ENCODE measurements around the gene UBE2F.

UBE2F gene

DNA sequence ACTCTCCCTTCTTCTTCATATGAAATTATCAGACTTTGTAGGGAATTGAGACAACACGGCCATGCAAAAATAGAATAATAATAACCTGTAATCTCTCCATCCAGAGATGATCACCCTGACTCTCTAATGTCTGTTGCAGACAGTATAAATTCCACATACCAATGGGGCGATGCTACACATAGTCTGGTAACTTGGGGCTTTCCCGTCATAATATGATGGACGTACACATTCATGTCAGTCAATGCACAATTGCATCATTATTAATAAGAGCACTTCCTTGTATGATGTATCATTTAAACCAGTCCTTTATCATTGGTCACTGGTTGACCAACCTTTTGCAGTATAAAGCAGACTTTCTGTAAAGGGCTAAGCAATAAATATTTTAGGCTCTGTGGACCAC, 54.5 kb downstream of the UBE2F start:
- Histone ChIP-seq H3K4me3 (ENCODE audit: low read depth in 1 of 2, low read length in 1 of 2) (no peak overlapping the region), H3K27me3 (no peaks in the 10 kb centered on the region), H3K27ac (no peak overlapping the region), H3K4me1 (ENCODE audit: control insufficient read depth in 1 of 2, insufficient read depth in 1 of 2, low read depth in 1 of 2, low read length in 1 of 2) (no peaks in the 10 kb centered on the region), H3K36me3 (peaks cover 69% of the 10 kb centered on the region), H3K9me3 (no peaks in the 10 kb centered on the region)
- TF ChIP-seq, protein P1, sequence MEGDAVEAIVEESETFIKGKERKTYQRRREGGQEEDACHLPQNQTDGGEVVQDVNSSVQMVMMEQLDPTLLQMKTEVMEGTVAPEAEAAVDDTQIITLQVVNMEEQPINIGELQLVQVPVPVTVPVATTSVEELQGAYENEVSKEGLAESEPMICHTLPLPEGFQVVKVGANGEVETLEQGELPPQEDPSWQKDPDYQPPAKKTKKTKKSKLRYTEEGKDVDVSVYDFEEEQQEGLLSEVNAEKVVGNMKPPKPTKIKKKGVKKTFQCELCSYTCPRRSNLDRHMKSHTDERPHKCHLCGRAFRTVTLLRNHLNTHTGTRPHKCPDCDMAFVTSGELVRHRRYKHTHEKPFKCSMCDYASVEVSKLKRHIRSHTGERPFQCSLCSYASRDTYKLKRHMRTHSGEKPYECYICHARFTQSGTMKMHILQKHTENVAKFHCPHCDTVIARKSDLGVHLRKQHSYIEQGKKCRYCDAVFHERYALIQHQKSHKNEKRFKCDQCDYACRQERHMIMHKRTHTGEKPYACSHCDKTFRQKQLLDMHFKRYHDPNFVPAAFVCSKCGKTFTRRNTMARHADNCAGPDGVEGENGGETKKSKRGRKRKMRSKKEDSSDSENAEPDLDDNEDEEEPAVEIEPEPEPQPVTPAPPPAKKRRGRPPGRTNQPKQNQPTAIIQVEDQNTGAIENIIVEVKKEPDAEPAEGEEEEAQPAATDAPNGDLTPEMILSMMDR (IDR thresholded peaks at IDR 0.05), result no peak

DNA sequence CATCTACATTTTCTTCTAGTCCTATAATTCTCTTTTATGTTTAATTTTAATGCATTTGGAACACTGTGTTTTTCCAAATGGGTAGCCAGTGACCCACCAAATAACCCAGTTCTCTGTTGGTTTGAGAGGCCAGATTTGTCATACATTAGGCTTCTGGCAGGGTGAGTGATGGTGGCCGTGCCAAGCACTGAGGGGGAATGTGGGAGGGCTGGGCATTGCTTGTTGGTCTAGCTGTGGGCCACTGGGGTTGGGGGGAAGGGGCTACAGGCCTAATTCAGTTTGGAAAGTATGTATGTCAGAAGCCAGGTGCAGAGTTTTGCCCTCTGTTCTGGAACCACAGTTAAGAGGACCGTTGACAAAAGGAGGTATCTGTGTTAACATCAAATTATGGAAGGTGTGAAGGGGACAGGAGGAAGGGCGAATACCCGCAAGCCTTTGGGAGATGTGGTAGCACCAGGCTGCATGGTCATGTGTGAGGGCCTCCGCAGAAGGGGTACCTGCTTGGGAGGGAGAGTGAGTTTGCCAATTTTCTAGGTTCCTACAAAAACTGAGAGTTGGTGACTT, 55.9 kb downstream of the UBE2F start:
- no peaks in the 10 kb centered on the region for H3K9me3 ChIP-seq
- TF ChIP-seq, protein P1 (IDR thresholded peaks at IDR 0.05), result no peak
- H3K27me3 ChIP-seq, result no peaks in the 10 kb centered on the region
- H3K36me3 ChIP-seq, result peaks cover 57% of the 10 kb centered on the region
- H3K4me3 ChIP-seq (ENCODE audit: low read depth in 1 of 2, low read length in 1 of 2), result no peak overlapping the region
- peaks cover 8 to 9% of the 10 kb centered on the region in 2 experiments for H3K4me1 ChIP-seq (ENCODE audit: control insufficient read depth in 1 of 2, insufficient read depth in 1 of 2, low read depth in 1 of 2, low read length in 1 of 2)
- no peak overlapping the region for H3K27ac ChIP-seq

DNA sequence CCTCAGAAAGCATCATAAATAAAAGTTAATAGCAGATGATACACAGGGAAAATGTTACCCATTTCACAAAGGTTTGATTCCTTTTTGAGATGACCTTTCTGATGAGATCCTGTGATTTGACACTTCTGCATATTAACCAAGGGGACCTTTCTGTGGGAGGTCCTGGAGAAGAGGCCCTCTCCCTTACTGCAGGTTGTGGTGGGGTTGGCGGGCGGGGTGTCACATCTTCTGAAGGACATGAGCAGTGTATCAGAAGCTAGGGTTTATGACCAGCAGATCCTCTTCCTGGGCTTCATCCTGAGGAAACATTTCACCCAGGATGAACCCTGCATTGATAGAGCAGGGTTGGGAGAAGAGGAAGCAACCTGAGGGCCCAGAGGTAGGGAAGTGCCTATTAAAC, 56.8 kb downstream of the UBE2F start:
- Histone ChIP-seq H3K27ac (no peak overlapping the region), H3K4me3 (ENCODE audit: low read depth in 1 of 2, low read length in 1 of 2) (no peak overlapping the region), H3K4me1 (ENCODE audit: control insufficient read depth in 1 of 2, insufficient read depth in 1 of 2, low read depth in 1 of 2, low read length in 1 of 2) (peaks cover 13 to 15% of the 10 kb centered on the region in 2 experiments), H3K36me3 (peaks cover 48% of the 10 kb centered on the region), H3K9me3 (no peaks in the 10 kb centered on the region), H3K27me3 (no peaks in the 10 kb centered on the region)
- TF ChIP-seq, protein P1 (IDR thresholded peaks at IDR 0.05), result no peak

DNA sequence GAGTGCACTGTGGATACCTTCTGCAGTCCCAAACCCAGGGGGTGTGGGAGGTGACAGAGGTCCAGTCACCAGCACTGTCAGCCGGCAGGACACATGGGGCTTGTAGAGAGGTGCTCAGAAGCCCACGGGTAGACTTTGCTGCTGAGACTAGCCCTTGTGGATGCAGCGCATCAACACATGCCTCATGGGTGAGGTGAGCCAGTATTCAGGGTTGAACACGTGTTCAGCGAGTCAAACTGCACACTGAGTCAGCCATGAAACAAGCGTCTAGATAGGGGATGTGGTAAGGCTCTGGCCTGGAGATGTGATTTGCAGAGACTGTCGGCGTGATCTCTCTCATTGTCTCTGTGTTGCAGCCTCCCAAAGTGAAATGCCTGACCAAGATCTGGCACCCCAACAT, 58.2 kb downstream of the UBE2F start:
- Histone ChIP-seq H3K27ac (no peak overlapping the region), H3K36me3 (peaks cover 40% of the 10 kb centered on the region)
- TF ChIP-seq, protein P1 (IDR thresholded peaks at IDR 0.05), result no peak

DNA sequence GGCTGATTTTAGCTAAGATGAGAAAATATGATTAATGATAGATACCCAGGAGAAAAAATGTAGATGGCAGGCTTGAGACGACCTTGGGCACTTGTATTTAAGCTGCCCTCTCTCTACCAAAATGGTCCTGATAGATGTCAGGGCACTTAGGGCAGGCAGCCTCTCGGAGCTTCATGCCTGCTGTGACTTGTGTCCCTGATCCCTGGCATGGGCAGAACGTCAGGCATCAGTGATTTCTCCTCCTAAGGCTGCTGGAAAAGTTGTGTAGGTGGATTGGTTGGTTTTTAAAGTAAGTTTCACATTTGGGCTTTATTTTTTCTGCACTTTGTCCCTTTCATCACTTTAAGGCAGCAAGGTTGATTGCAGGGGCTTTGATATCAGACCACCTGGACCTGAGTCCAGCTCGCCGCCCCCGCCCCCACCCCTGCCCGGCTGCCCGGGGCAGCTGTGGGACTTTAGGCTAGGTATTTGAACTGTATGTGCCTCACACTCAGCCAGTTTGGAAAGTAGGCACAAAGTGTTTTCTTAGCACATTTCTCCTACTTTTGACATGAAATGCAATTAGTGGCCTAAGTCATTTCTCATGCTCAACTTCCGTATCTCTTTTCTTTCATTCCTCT, 59.0 kb downstream of the UBE2F start:
- H3K4me3 ChIP-seq (ENCODE audit: low read depth in 1 of 2, low read length in 1 of 2), result no peak overlapping the region
- peaks cover 40% of the 10 kb centered on the region for H3K36me3 ChIP-seq
- TF ChIP-seq, protein P1 (IDR thresholded peaks at IDR 0.05), result no peak
- no peak overlapping the region for H3K27ac ChIP-seq
- peaks cover 13 to 15% of the 10 kb centered on the region in 2 experiments for H3K4me1 ChIP-seq (ENCODE audit: control insufficient read depth in 1 of 2, insufficient read depth in 1 of 2, low read depth in 1 of 2, low read length in 1 of 2)
- no peaks in the 10 kb centered on the region for H3K9me3 ChIP-seq
- no peaks in the 10 kb centered on the region for H3K27me3 ChIP-seq

More for the DNA sequence above, 58.2 kb downstream of the UBE2F start:
- Histone ChIP-seq H3K4me3 (ENCODE audit: low read depth in 1 of 2, low read length in 1 of 2) (no peak overlapping the region), H3K4me1 (ENCODE audit: control insufficient read depth in 1 of 2, insufficient read depth in 1 of 2, low read depth in 1 of 2, low read length in 1 of 2) (peaks cover 13 to 15% of the 10 kb centered on the region in 2 experiments), H3K9me3 (no peaks in the 10 kb centered on the region), H3K27me3 (no peaks in the 10 kb centered on the region)
